Skin epidermis (tissue), 12 donors: Measurements from ENCODE around the gene NOXA1.

Experiments used
- H3K27ac ChIP-seq, 21 experiments: fragments of 200-600 bp; sonication (generic) in 11 of 21; one replicate each; pipeline ENCODE4 v1.5.0; 2020; ENCODE audit warnings: mild to moderate bottlenecking in 3 of 21, inconsistent platforms in 2 of 21, moderate library complexity in 2 of 21
- H3K4me3 ChIP-seq, 7 experiments: fragments of 200-600 bp; sonication (generic) in 2 of 7; one replicate each; pipeline ENCODE4 v1.5.0; 2020; ENCODE audit warnings: inconsistent platforms in 2 of 7, mild to moderate bottlenecking in 2 of 7, moderate library complexity in 1 of 7

Gene NOXA1

DNA sequence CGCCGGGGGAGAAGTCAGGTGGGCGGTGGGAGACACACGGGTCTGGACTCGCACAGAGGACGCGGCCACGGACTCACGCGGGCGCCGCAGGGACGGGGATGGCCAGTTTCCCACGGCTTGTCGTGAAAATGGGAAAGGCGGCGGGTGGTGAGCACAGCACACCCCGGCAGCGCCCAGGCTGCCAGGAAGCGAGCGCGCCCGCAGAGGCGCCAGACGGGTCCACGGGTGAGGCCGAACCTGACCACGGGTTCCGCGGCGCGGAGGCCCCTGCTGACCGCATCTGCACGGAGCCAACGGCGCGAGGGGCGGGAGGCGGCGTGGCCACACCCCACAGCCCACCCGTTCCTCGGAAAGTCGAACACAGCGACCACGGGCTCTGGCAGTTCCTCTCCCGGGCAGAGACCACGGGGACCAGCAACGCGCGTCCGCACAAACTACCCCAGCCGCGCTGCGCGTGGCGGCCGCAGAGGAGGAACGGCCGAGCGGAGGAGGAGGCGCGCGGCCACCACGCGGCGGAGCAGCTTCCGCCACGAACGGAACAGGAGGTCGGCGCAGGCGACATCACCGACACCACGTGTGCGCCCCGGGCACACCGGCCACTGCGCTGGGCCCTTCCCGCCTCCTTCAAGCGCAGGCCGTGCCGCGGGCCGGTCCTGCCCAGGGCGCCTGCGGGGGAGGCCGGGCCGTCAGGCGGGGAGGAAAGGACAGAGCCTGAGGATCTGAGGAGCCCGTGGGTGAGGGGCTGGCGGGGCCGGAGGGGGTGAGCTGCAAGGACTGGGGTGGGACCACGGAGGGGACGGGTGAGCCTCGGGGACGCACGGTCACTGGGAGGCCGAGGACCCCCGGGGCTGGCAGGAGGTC is 5.8 kb upstream of the NOXA1 start:
- Histone ChIP-seq H3K27ac (peak overlapping the region in 5 of 21 experiments; percentile 4 to 51 (median 33)), H3K4me3 (peak overlapping the region; percentile 19 to 32 (median 27))

DNA sequence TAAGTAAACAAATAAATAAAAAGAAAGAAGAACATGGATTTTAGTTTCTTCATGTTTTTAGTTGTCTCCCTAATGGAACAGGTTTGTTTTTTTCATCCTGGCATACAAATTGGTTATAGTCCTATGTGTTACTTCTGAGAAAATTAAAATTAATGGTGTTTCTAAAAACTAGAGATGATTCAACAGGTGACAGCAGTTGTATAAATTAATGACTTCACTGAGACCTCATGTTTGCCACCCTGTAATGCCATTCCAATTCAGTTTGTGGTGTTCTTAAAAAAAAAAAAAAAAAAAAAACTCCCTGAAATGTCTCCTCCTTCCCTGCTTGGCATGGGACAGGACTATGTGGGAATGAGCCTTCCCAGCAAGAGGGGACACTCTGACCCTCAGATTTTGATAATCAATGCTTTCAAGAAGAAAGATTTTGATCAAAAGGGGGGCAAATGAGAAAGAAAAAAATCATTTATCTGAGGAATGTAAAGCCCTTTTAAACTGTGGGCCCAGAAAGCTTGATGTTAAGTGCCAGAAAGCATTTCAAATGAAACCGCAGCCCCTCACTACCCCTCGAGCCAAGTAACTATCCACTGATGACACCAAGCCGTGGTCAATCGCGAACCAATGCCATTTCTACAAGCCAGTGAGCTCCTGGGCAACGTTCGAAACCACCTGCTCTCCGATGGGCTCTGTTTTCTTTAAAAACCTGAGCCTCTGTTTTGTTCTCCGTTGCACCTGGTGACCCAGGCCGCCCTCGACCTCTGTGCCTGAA is 1.2 kb upstream of the NOXA1 start:
- H3K4me3 ChIP-seq, result peak overlapping the region; percentile 57 to 100 (median 94)
- peak overlapping the region in 18 of 21 experiments; percentile 6 to 90 (median 83) for H3K27ac ChIP-seq

DNA sequence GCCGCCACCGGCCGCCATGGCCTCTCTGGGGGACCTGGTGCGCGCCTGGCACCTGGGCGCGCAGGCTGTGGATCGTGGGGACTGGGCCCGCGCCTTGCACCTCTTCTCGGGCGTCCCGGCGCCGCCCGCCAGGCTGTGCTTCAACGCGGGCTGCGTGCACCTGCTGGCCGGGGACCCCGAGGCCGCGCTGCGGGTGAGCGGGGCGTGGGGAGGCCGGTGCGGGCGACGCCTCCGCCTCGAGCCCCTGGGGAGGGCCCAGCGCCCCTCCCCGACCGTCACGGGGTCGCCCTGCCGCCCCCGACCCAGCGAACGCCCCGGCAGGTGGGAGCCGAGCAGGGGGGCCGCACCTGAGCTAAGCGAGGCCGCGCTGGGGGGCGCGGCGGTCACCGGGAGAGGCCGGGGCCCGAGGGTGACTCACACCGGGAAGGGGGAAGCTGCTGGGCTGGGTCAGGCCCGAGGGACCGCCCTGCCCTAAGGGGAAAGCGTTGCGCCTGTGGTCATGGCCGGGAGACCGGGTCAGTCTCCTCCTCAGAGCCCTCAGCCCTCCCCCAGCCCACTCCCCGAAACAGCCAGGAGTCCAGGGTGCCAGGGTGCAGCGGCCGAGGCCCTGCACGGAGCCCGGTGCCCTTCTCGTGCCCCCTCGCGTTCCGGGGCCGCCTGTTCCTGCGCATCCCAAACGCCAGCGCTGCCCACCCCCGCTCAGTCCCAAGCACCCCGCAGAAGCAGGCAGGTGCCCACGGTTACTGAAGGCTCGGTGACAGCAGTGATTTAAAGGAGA is 510 bp downstream of the NOXA1 start:
- peak overlapping the region; percentile 8 to 90 (median 82) for H3K27ac ChIP-seq
- peak overlapping the region; percentile 57 to 100 (median 94) for H3K4me3 ChIP-seq

- H3K27ac ChIP-seq, result no peak overlapping the region
- H3K4me3 ChIP-seq, result no peak overlapping the region
These were observed 3.0 kb downstream of the NOXA1 start for GRCh38 chr9:137426018-137426681.

DNA sequence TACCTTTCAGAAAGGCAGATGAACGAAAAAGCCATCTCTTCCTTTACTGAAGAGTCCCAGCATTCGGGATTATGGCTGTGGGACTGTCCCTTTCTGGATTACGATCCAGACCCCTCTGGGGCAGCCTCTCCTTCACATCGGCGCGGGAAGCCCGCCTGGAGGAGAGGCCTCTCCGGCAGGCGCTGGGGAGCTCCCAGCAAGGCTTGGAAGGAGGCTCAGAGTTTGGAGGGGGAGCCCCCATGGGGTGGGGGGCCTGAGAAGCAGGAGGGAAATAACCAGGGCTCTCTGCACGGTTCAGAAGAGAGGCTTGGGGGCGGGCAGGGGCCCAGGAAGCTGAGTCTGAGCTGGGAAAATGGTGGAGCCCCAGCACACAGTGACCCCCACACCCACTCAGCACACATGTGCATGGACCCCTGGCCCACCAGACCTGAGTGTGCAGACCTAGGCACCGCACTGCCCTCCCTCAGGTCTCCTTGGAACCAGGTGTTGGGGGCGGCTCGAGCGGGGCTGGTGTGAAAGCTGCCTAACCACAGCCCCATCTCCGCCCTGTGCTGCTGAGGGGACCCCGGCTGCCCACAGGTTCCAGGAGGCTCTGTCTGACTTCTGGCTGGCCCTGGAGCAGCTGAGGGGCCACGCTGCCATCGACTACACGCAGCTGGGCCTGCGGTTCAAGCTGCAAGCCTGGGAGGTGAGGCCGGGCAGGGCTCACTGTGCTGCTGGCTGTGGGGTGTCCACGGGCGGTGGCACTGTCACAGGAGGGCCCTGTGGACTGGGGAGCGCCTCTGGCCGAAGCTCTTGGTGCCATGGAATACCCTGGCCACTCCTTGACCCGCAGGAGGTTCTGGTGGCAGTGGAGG is 4.5 kb downstream of the NOXA1 start:
- Histone ChIP-seq H3K27ac (no peak overlapping the region), H3K4me3 (no peak overlapping the region)

DNA sequence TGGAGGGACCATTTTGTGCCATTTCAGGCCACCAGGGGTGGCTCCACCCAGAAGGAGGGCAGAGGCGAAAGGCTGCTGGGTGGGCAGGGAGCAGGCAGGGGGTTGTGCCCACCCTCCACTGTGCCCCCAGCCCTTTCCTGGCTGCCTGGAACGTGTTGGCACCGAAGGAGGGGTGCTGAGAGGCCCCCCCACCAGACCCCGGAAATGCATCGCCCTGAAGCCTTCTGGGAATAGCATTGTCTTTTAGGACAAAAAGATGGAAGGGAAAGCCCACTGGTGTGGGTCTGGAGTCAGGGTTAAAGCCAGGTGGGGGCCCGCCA is 5.1 kb downstream of the NOXA1 start:
- H3K4me3 ChIP-seq, result no peak overlapping the region
- H3K27ac ChIP-seq, result no peak overlapping the region

GRCh38 chr9:137428841-137429545 is 5.8 kb downstream of the NOXA1 start:
- Histone ChIP-seq H3K4me3 (no peak overlapping the region), H3K27ac (no peak overlapping the region)

GRCh38 chr9:137429546-137429890 is 6.3 kb downstream of the NOXA1 start:
- H3K4me3 ChIP-seq, result no peak overlapping the region
- H3K27ac ChIP-seq, result no peak overlapping the region

- H3K4me3 ChIP-seq, result no peak overlapping the region
- H3K27ac ChIP-seq, result no peak overlapping the region
These were observed 7.0 kb downstream of the NOXA1 start for GRCh38 chr9:137429974-137430722.

GRCh38 chr9:137430723-137431415 is 7.7 kb downstream of the NOXA1 start:
- H3K4me3 ChIP-seq, result no peak overlapping the region

GRCh38 chr9:137431416-137431931 is 8.3 kb downstream of the NOXA1 start:
- H3K27ac ChIP-seq, result no peak overlapping the region
- no peak overlapping the region for H3K4me3 ChIP-seq

More at GRCh38 chr9:137430723-137431415, 7.7 kb downstream of the NOXA1 start:
- no peak overlapping the region for H3K27ac ChIP-seq

GRCh38 chr9:137432687-137433348 is 9.6 kb downstream of the NOXA1 start:
- no peak overlapping the region for H3K27ac ChIP-seq
- no peak overlapping the region for H3K4me3 ChIP-seq

DNA sequence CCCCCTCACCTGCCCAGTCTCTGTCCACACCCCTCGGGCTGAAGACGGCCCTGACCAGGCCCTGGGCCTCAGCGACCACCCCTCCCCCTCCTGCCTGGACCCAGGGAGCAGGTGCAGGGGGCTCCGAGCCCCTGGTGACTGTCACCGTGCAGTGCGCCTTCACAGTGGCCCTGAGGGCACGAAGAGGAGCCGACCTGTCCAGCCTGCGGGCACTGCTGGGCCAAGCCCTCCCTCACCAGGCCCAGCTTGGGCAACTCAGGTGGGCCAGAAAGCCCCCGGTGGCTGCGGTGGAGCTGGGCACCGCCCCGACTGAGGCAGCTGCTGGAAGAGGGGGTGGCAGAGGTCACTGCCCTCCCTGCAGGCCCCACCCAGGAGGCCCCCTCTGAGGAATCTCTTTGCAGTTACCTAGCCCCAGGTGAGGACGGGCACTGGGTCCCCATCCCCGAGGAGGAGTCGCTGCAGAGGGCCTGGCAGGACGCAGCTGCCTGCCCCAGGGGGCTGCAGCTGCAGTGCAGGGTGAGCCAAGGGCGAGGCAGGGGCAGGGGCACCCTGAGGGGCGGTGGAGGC is 10.2 kb downstream of the NOXA1 start:
- Histone ChIP-seq H3K27ac (no peak overlapping the region), H3K4me3 (no peak overlapping the region)

- H3K4me3 ChIP-seq, result no peak overlapping the region
These were observed 10.8 kb downstream of the NOXA1 start for GRCh38 chr9:137433916-137434431.

DNA sequence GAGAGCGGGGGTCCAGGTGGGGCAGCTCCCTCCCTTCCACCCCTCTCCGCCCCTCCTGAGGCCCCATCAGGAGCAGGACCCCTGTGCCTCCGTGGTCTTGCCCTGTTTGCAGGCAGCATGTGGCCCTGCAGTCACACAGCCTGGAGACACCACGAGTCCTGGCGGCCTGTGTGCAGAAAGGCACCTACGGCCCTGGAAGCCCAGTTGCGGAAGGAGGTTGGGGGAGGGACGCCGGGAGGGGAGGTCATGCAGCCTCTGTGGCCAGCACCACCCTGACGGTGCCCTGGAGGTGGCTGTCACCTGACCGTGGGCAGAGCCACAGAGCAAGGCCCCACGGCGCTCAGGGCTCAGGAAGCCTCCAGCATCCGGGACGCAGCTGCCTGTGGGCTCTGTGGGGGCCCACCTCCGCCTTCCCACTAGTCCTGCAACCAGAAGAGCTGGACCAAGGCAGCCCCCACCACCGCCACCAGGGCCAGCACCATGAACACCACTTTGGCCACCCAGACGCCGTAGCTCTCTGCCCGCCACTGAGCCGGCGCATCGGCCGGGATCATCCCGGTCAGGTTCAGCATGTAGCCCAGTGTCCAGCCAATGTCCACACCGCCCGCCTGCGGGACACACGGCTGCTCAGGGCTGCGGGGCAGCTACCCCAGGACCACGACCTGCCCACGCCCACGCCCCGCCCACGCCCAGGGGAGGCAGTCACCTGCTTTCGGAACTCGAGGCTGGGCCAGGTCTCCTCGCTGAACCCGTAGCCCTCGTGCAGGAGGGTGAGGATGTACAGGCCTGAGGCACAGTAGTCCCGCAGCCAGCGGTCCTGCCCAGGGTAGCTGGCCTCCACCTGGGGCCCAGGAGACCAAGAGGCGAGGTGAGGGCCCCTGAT is 11.5 kb downstream of the NOXA1 start:
- Histone ChIP-seq H3K27ac (no peak overlapping the region), H3K4me3 (no peak overlapping the region)

More at GRCh38 chr9:137433916-137434431, 10.8 kb downstream of the NOXA1 start:
- H3K27ac ChIP-seq, result no peak overlapping the region
